Fibroblast of peridontal ligament (primary cell): ENCODE measurements around the gene NEK1.
"Not testable (repeated sequence)": the region's sequence is repeated elsewhere in the genome, so short reads cannot be mapped to it uniquely, and the experiment has no call there.

Experiments
- DNase-seq: peaks from one replicate; pipeline ENCODE4 v3.0.0-alpha.2; 2010; ENCODE audit errors: extremely low read depth

The NEK1 gene

GRCh38 chr4:169628579-169628978, 16.2 kb upstream of the NEK1 start:
- no peak for DNase-seq

DNA sequence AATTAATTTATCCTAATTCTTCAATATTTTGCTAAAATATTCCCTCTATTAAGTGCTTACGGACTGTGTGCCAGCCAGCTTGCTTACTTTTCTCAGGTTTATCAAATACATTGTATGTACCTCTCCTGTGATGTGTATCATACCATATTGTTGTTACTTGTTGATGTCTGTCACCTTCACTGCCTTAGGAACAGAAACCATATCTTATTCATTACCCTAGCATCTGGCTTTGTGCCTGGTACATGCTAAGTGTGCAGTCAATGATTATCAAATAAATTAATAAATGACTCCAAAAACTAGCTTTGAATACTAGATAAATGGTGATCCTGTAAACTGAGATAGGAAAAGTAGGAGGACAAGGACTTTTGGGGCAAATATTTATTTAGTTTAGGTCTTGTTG, 14.9 kb upstream of the NEK1 start:
- DNase-seq = no peak

DNA sequence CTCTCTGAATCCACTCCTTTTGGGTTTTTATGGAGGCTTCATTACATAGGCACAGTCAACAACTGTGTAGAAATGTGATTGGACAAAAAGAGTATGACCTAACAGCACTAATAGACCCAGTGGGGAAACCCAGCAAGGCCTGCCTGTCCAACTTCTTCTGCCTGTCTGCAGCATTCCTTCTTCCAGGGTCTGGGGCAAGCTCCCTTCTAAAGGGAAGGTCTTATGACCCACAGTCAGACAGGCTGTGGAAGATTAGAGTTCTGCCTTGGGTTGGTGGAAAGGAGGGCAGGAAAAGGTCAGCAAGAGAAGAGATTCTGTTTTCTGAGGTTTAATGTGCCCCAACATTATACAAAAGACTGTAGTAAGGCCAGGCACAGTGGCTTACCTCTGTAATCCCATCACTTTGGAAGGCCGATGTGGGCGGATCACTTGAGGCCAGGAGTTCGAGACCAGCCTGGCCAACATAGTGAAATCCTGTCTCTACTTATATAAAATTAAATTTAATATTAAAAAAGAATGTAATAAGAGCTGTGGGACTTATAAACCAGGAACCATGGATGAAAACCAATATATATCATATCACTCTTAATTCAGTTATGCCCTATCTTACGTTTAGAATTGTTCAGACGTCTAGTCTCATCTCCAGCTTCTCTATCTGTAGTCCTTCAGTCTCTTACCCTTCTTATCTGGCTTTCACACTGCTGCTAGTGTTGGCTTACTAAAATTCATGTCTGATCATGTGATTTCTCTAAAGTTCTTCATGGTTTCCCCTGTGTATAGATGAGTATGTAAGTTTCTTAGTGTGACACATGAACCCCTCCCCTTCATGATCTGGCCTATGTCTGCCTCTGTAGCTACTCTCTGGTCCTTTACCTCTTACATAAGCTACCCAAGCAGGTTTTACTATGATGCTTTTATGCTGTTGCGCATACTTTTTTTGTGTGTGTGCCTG, 14.2 kb upstream of the NEK1 start:
- DNase-seq = peak; percentile 12

GRCh38 chr4:169625886-169626285, 13.5 kb upstream of the NEK1 start:
- DNase-seq = no peak

- not testable (repeated sequence) for DNase-seq
These were observed 11.6 kb upstream of the NEK1 start for GRCh38 chr4:169624012-169624411.

- peak; percentile 25 for DNase-seq
These were observed 10.2 kb upstream of the NEK1 start for GRCh38 chr4:169622566-169622965.

DNA sequence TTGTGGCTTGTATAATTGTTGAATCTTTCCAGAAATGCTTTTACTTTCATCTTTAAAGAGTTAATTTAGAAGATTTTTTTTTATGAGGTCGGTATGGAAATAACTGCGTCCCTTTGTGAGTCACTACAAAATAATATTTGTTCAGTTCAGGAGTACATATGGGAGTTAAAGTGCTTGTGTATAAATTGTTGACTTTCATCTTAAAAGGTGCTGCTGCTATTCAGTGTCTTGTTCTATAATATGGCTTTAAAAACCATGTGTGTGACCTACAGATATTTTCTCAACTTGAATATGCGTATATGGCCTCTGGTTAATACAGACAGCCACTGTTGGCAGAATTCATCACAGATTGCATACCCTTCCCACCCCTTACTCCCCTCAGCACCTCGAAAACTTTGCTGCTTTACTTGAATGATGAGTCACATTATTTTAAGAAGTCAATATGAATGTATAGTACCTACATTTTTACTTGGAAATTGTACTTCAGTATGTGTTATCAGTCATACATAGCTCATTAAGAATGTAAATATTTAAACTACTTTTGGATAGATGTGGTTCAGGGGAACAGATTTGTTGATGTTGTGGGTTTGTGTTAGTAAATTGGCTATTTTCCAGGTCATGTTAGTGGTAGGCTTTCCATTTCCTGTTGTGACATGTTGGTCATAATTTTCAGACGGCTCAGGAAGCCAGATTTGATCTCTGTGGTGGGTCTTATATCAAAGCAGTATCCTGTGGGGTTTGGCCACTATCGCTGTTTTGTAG, 9.5 kb upstream of the NEK1 start:
- DNase-seq = peak; percentile 62

DNA sequence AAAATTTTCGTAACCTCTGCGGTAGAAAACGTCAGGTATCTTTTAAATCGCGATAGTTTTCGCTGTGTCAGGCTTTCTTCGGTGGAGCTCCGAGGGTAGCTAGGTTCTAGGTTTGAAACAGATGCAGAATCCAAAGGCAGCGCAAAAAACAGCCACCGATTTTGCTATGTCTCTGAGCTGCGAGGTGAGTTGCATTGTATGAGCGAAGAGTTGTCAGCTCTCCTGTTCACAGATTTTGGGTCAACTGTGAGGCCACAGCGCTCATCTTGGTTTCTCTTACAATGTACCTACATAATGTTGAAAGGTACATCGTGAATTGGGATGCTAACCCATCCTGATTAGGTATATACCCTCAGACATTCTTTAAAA, 8.5 kb upstream of the NEK1 start:
- DNase-seq = no peak

GRCh38 chr4:169619958-169620879, 7.8 kb upstream of the NEK1 start, which contains the start of gene CLCN3:
Gene CLCN3, plus strand, starts transcription at chr4:169620578. Its CDS starts 15,351 bp downstream, at chr4:169635929.
- peak; percentile 94 for DNase-seq

- peak; percentile 49 for DNase-seq
These were observed 7.2 kb upstream of the NEK1 start for GRCh38 chr4:169619518-169619957.

- no peak for DNase-seq
These were observed 6.6 kb upstream of the NEK1 start for GRCh38 chr4:169618986-169619385.

DNA sequence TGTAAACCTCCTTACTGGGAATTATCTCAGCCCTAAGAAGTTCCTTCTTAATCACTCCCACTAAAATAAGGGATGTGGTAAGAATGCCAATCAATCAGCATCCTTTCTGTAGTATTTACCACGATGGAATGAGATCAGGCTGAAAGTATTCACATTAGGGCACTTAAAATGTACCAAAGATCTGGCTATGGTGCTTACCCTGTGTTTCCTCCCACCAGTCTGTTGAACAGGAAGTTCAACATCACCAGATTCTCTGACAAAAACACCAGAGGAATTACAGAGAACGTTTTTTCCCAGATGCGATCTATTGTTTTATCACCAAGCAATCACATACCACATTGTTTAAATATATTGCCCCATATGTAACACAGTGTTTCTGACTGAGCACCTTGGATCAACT, 5.9 kb upstream of the NEK1 start:
- peak; percentile 14 for DNase-seq

DNA sequence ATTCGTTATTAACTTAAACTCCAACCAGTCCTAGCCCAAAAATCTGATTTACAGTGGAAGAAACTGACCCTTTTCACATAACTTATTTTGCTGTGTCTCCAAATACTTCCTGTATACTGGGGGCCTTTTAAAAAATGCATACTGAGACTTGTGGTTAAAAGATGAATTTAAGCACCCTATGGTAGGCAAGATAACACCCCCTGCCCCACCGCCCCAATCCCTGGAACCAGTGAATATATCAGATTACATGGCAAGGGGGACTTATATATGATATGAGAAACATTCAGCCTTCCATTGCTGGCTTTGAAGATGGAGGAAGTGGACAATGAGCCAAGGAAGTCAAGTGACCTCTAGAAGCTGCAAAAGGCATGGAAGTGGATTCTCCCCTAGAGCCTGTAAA, 4.9 kb upstream of the NEK1 start:
- no peak for DNase-seq

DNA sequence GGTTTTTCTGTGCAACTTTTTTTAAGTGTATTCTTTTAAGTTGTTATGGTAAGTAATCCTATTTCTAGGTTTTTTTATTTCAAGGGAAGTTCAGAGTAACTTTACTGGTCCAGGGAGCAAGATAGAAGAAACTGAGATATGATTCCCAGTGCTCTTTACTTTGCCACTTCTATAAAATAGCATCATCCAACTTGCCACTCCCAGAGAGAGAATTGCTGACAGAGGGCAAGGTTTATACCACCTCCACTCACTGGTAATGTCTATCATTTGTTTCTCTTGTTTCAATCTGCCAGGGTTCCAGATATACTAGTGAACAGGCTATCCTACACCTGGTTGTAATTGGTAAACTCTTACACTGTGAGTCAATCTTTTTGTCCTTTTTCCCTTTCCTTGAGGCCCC, 4.5 kb upstream of the NEK1 start:
- no peak for DNase-seq

- DNase-seq = peak; percentile 23
These were observed 3.2 kb upstream of the NEK1 start for GRCh38 chr4:169615467-169616106.

DNA sequence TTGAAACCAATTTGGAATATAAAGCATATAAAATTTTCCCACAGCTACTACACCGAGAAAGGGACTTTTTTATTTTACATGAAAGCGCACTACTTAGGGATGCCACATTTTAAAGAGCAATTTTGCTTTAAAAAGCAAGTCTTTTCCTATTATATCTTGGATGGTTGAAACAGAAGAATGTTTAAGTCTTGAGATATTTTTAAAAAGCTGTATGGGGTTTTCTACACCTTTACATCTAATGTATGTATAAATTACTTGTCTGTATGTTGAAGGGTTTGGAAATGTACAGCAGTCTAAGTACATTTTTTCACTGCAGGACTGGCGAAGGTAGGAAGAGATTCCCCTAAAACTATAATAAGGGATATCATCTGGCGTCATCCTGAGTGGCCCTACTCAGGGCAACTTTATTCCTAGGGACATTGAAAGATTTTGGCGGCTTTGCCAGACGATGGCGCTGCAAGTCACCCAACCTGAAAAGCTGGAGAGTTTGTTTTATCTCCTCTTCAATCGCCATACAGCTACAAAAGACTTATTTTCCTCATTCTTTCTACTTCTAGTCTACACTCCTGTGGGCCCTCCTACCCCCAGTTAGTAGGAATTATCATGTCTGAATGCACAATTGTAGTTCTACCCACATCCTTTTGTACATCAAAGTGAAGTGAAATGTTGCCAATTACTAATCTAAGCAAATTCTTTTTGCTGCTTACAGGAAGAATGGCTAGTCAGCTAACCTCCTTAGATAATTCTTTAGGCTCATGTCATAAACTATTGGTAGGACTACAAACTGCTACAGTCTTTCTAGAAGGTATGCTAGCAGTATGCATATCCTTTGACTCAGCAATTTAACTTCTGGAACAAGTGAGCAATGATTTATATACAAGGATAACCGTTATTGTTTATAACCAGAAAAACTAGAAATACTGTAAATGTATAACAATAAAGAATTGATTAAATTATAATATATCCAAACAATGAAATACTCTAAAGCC, 782 bp upstream of the NEK1 start:
- DNase-seq = peak; percentile 82

- DNase-seq = no peak
These were observed 1.2 kb downstream of the NEK1 start for GRCh38 chr4:169611157-169611556.

DNA sequence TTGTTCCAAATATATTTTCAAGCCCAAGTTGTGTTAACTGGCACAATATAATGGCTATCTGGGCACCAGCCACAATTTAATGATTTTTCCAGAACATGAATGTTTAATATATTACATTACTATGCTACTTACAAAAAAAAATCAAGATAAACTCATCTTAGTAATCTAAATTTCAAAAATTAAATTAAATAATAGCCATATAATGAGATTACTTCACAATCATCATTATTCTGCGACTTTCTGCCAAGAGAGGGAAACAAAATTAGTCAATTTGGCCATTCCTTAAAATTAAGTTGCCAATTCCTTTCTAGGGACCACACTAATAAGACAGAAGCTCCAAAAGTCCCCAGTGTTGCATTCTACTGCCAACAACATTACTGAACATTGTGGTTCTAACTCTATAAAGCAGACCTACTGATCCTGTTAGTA, 7.5 kb downstream of the NEK1 start:
- no peak for DNase-seq

DNA sequence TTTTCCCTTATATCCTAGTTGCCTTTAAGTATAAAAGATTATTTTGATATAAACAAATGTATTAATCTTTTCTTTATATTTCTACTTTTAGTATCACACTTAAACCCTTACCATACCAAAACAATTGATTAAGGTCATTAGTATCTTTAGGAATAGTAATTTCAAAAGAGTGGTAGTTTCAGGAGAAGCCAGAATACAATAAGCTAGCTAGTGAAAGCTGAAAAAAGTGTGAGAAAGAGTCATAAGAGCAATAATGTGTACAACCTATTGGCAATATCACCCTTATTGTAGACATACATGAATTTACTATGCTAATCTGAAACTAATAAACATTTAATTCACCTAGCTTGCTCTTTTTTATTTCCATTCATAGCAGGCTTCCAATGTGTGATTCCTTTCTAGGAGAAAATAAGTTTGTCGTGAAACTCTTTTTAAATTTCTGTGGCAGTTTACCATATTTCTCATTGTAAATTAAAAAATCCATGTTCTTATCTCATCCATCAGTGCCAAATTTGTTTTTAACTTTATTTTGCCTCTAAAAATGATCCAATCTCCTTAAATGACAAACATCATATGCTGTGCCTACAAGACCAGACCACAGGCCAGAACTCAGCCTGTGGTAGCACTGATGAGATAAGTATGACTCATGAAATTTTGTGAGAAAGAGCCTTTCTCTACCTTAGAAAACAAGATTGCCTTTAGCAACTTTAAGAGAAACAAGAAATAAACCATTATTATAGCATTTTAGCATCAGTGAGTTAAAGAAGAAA, 8.1 kb downstream of the NEK1 start:
- DNase-seq = peak; percentile 77
